IMR-90 (cell line): ENCODE data around the gene MRPL32. TPM values are rescaled to one million over a fixed set of nuclear protein-coding genes. Genes with fewer than 3 reads are reported as not detected.

Experiments used
- ATAC-seq: fragments of 200-7000 bp; cut with Tn5 transposase; 2 replicates; pipeline ENCODE4 v1.9.1; 2020; ENCODE audit warnings: low read depth, mild to moderate bottlenecking, moderate library complexity
- BruUV-seq: library from RNA; stranded (reverse); fragments of 400-500 nt; replicated peaks from 2 replicates; lab custom pipeline; 2021; lab: Mats Ljungman, UMichigan
- CTCF ChIA-PET: fragments of 300-600 bp; formaldehyde crosslinking; extraction: SDS; loops from one replicate; lab custom pipeline; 2021; ENCODE audit warnings: antibody characterized with exemption; lab: Yijun Ruan, JAX
- POLR2A ChIA-PET: fragments of 300-600 bp; sonication (Branson Sonifier 250); formaldehyde crosslinking; loops from one replicate; lab custom pipeline; 2022; ENCODE audit warnings: antibody characterized with exemption; ENCODE audit not compliant: unreplicated experiment; lab: Charles Lee
- DNase-seq: peaks from one replicate; pipeline ENCODE4 v3.0.0; 2013
- H2AFZ ChIP-seq: replicated peaks from 2 replicates; pipeline ENCODE3; 2013; ENCODE audit warnings: low read length, mild to moderate bottlenecking; ENCODE audit not compliant: poor library complexity
- H2AK5ac ChIP-seq: 2 replicates; pipeline ENCODE4 v1.6.1; 2013; ENCODE audit warnings: low read depth, low read length, inconsistent platforms
- H2AK9ac ChIP-seq: replicated peaks from 2 replicates; pipeline ENCODE3; 2013; ENCODE audit warnings: mild to moderate bottlenecking, low read depth, low read length, moderate library complexity; ENCODE audit not compliant: poor library complexity
- H2BK120ac ChIP-seq: 2 replicates; pipeline ENCODE4 v1.6.1; 2013; ENCODE audit warnings: low read depth, low read length, inconsistent platforms
- H2BK15ac ChIP-seq: 3 replicates; pipeline ENCODE4 v1.6.1; 2013; ENCODE audit warnings: low read depth, low read length, inconsistent platforms
- H2BK20ac ChIP-seq: 2 replicates; pipeline ENCODE4 v1.6.1; 2013; ENCODE audit warnings: low read depth, mild to moderate bottlenecking, inconsistent platforms, low read length, moderate library complexity
- H2BK5ac ChIP-seq: 2 replicates; pipeline ENCODE4 v1.6.1; 2013; ENCODE audit warnings: mild to moderate bottlenecking, low read depth, low read length, inconsistent platforms; ENCODE audit not compliant: poor library complexity, severe bottlenecking
- H3K14ac ChIP-seq: replicated peaks from 2 replicates; pipeline ENCODE4 v1.6.1; 2013; ENCODE audit warnings: low read depth, low read length, inconsistent platforms
- H3K18ac ChIP-seq: 2 replicates; pipeline ENCODE4 v1.6.1; 2013; ENCODE audit warnings: low read depth, low read length, control low read depth
- H3K23ac ChIP-seq: 2 replicates; pipeline ENCODE4 v1.6.1; 2013; ENCODE audit warnings: low read depth, low read length, inconsistent platforms
- H3K27ac ChIP-seq: 2 replicates; pipeline ENCODE4 v1.5.1; 2013; ENCODE audit warnings: mild to moderate bottlenecking, control low read depth, low read length; ENCODE audit not compliant: insufficient read depth
- H3K27me3 ChIP-seq: 2 replicates; pipeline ENCODE4 v1.6.1; 2013; ENCODE audit warnings: low read length; ENCODE audit not compliant: control insufficient read depth, insufficient read depth
- H3K36me3 ChIP-seq: 2 replicates; pipeline ENCODE4 v1.6.1; 2013; ENCODE audit warnings: low read length, mixed read lengths; ENCODE audit not compliant: control insufficient read depth, insufficient read depth
- H3K4ac ChIP-seq: 2 replicates; pipeline ENCODE4 v1.6.1; 2013; ENCODE audit warnings: low read depth, low read length, inconsistent platforms
- H3K4me1 ChIP-seq: 2 replicates; pipeline ENCODE4 v1.6.1; 2013; ENCODE audit warnings: low read length, mixed read lengths; ENCODE audit not compliant: control insufficient read depth, insufficient read depth
- H3K4me2 ChIP-seq: 2 replicates; pipeline ENCODE4 v1.6.1; 2013; ENCODE audit warnings: low read depth, mild to moderate bottlenecking, control low read depth, low read length, moderate library complexity
- H3K4me3 ChIP-seq: 2 replicates; pipeline ENCODE4 v1.5.1; 2013; ENCODE audit warnings: low read depth, mild to moderate bottlenecking, control low read depth, low read length, moderate library complexity; ENCODE audit not compliant: insufficient read depth
- H3K56ac ChIP-seq: 2 replicates; pipeline ENCODE4 v1.6.1; 2013; ENCODE audit warnings: low read length, inconsistent platforms; ENCODE audit not compliant: insufficient read depth; ENCODE audit errors: extremely low read depth
- H3K79me1 ChIP-seq, 2 experiments: 2 replicates each; pipeline ENCODE4 v1.6.1; 2013; ENCODE audit warnings: low read length in 2 of 2, inconsistent platforms in 1 of 2, low read depth in 1 of 2
- H3K9ac ChIP-seq: 2 replicates; pipeline ENCODE4 v1.6.1; 2013; ENCODE audit warnings: low read depth, low read length, control low read depth
- H3K9me1 ChIP-seq: 2 replicates; pipeline ENCODE4 v1.6.1; 2013; ENCODE audit warnings: low read length, inconsistent platforms; ENCODE audit not compliant: insufficient read depth
- H3K9me3 ChIP-seq: 2 replicates; pipeline ENCODE4 v1.6.1; 2013; ENCODE audit warnings: low read length; ENCODE audit not compliant: control insufficient read depth, insufficient read depth
- H4K20me1 ChIP-seq: 2 replicates; pipeline ENCODE4 v1.6.1; 2013; ENCODE audit warnings: low read length, inconsistent platforms; ENCODE audit not compliant: insufficient read depth
- H4K5ac ChIP-seq: 2 replicates; pipeline ENCODE4 v1.6.1; 2013; ENCODE audit warnings: mild to moderate bottlenecking, low read depth, low read length, control low read depth
- H4K8ac ChIP-seq, 2 experiments: 2 replicates each; pipeline ENCODE4 v1.6.1; 2013; ENCODE audit warnings: low read depth in 2 of 2, low read length in 2 of 2, control low read depth in 1 of 2, inconsistent platforms in 1 of 2
- H4K91ac ChIP-seq: 2 replicates; pipeline ENCODE4 v1.6.1; 2013; ENCODE audit warnings: low read depth, low read length, inconsistent platforms; ENCODE audit not compliant: insufficient read depth
- CHD1 ChIP-seq: IDR thresholded peaks from 2 replicates; pipeline ENCODE4 v1.6.1; 2012; ENCODE audit warnings: low read depth, low read length, improper control_type of control experiment
- FOS ChIP-seq: fragments of 150-350 bp; IDR thresholded peaks from 2 replicates; pipeline ENCODE4 v1.6.1; 2016; ENCODE audit warnings: low read depth, low read length
- MAFK ChIP-seq: IDR thresholded peaks from 2 replicates; pipeline ENCODE4 v1.6.1; 2012; ENCODE audit warnings: low read depth, low read length, improper control_type of control experiment
- RCOR1 ChIP-seq: IDR thresholded peaks from 2 replicates; pipeline ENCODE4 v1.6.1; 2012; ENCODE audit warnings: mild to moderate bottlenecking, low read length, improper control_type of control experiment; ENCODE audit not compliant: insufficient replicate concordance
- RFX5 ChIP-seq: IDR thresholded peaks from 2 replicates; pipeline ENCODE4 v1.8.0; 2012; ENCODE audit warnings: low read depth, mild to moderate bottlenecking, low read length, moderate library complexity
- SMC3 ChIP-seq: fragments of 150-350 bp; IDR thresholded peaks from 2 replicates; pipeline ENCODE4 v1.6.1; 2016; ENCODE audit warnings: low read depth, mild to moderate bottlenecking, antibody characterized with exemption, low read length, moderate library complexity
- WGBS, 2 experiments: methylation state at CpG; one replicate each; pipeline versions ENCODE4 v1.1.5 to v1.1.7; 2013; ENCODE audit warnings: missing lambda C conversion rate in 2 of 2; ENCODE audit not compliant: insufficient read length in 1 of 2; ENCODE audit errors: extremely low coverage in 2 of 2; 5-methylcytosine and 5-hydroxymethylcytosine counted together
- dilution Hi-C: fragments of 300-500 bp; cut with HindIII; formaldehyde crosslinking; loops from one replicate; pipeline ENCODE4 v1.14.3; 2018; ENCODE audit warnings: low sequenced_read_pairs; ENCODE audit not compliant: unreplicated experiment
- in situ Hi-C: fragments of 300-500 bp; cut with MboI; formaldehyde crosslinking; loops from 3 replicates; pipeline ENCODE4 v1.14.3; 2019; ENCODE audit warnings: low sequenced_read_pairs, inconsistent platforms, mixed read lengths
- intact Hi-C: fragments of 100-400 bp; cut with micrococcal nuclease; formaldehyde crosslinking; loops from 2 replicates; pipeline ENCODE4 v1.10.0; 2022
- polyA plus RNA-seq, 3 experiments: library from polyadenylated mRNA; depleted of rRNA; stranded (reverse); fragments of >200 nt; gene quantifications; 2 replicates each; pipeline ENCODE4 v1.2.3, GENCODE V29; 2012; ENCODE audit warnings: low replicate concordance in 1 of 3
- total RNA-seq: library from RNA; depleted of rRNA; stranded (reverse); fragments of >200 nt; gene quantifications from 2 replicates; pipeline ENCODE4 v1.2.3, GENCODE V29; 2012
- TF ChIP-seq, protein P1 (sequence below): fragments of 150-350 bp; IDR thresholded peaks from 2 replicates; pipeline ENCODE4 v1.6.1; 2017; ENCODE audit warnings: mild to moderate bottlenecking, antibody characterized with exemption, low read length, low read depth

The MRPL32 gene
- total and polyA plus RNA-seq, 2 of the 4 experiments (the other 2 are of a cell fraction) = 42.3 to 75.3 TPM

DNA sequence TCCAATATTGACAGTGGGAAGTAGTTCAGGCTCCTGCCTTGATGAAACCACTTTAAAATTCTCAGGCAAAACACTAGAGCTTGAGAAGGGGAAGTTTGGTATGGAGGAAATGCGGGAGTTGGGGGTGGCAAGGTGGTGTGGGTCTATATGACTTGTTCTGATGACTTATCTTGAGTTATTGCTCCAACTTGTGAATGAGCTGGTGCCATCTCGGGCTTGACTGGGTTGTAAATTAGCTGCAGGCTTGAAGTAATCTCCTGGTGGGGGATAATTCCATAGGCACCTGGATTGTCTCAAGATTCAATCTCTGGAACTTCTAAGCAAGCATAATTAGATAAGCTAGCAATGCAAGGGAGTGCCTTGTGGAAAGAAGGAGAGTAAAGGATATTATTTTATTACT, 29.0 kb downstream of the MRPL32 start:
- dilution Hi-C loops = no loop called here
- no TSS peak for BruUV-seq
- Histone ChIP-seq H4K91ac (no peak overlapping the region), H2BK5ac (no peak overlapping the region), H3K79me1 (no peaks in the 10 kb centered on the region), H4K5ac (no peak overlapping the region), H3K4ac (no peak overlapping the region), H3K9me3 (no peaks in the 10 kb centered on the region), H3K27ac (no peak overlapping the region), H3K9ac (no peak overlapping the region), H3K23ac (no peak overlapping the region), H3K4me3 (no peak overlapping the region), H3K4me2 (no peak overlapping the region), H2AK9ac (no peak overlapping the region), H3K56ac (no peak overlapping the region), H2BK20ac (no peak overlapping the region), H2BK120ac (no peak overlapping the region), H2BK15ac (no peak overlapping the region), H2AK5ac (no peak overlapping the region), H3K18ac (no peak overlapping the region), H4K20me1 (no peaks in the 10 kb centered on the region), H3K9me1 (no peaks in the 10 kb centered on the region), H3K27me3 (peaks cover 7% of the 10 kb centered on the region), H4K8ac (no peak overlapping the region), H3K4me1 (no peaks in the 10 kb centered on the region), H3K36me3 (no peaks in the 10 kb centered on the region), H3K14ac (no peak overlapping the region), H2AFZ (no peak overlapping the region)
- WGBS, 2 experiments = no CpG with 5 or more reads among the region's 2 CpGs
- ChIA-PET POLR2A (no interaction called here), CTCF (no interaction called here)
- no peak for TF ChIP-seq MAFK
- no peak for TF ChIP-seq CHD1
- TF ChIP-seq RFX5 = no peak
- TF ChIP-seq, protein P1, sequence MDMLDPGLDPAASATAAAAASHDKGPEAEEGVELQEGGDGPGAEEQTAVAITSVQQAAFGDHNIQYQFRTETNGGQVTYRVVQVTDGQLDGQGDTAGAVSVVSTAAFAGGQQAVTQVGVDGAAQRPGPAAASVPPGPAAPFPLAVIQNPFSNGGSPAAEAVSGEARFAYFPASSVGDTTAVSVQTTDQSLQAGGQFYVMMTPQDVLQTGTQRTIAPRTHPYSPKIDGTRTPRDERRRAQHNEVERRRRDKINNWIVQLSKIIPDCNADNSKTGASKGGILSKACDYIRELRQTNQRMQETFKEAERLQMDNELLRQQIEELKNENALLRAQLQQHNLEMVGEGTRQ = no peak
- no peak for TF ChIP-seq SMC3
- TF ChIP-seq FOS = no peak
- no peak for TF ChIP-seq RCOR1
- ATAC-seq (no peak), DNase-seq (no peak)
- intact Hi-C loops = no loop called here
- in situ Hi-C loops = no loop called here
